ENCODE measurements around the gene RNF8.

RNF8 gene

GRCh38 chr6:37388578-37388977 is 34.8 kb downstream of the RNF8 start:
- H3K4me1 ChIP-seq (ENCODE audit: control insufficient read depth in 1 of 2, insufficient read depth in 1 of 2, low read depth in 1 of 2, low read length in 1 of 2): no peaks in the 10 kb centered on the region
- no peak overlapping the region for H3K27ac ChIP-seq
- H3K36me3 ChIP-seq: peaks cover 36% of the 10 kb centered on the region
- H3K4me3 ChIP-seq (ENCODE audit: low read depth in 1 of 2, low read length in 1 of 2): no peak overlapping the region
- no peak for TF ChIP-seq CTCF (IDR thresholded peaks at IDR 0.05)
- H3K27me3 ChIP-seq: no peaks in the 10 kb centered on the region
- no peaks in the 10 kb centered on the region for H3K9me3 ChIP-seq

- TF ChIP-seq CTCF (IDR thresholded peaks at IDR 0.05): no peak
- no peaks in the 10 kb centered on the region for H3K9me3 ChIP-seq
- peaks cover 30% of the 10 kb centered on the region for H3K36me3 ChIP-seq
Observed at GRCh38 chr6:37389857-37390256, 36.1 kb downstream of the RNF8 start.

GRCh38 chr6:37391120-37391519 is 37.3 kb downstream of the RNF8 start:
- no peaks in the 10 kb centered on the region for H3K4me1 ChIP-seq (ENCODE audit: control insufficient read depth in 1 of 2, insufficient read depth in 1 of 2, low read depth in 1 of 2, low read length in 1 of 2)
- H3K27me3 ChIP-seq: no peaks in the 10 kb centered on the region
- H3K27ac ChIP-seq: no peak overlapping the region
- no peak for TF ChIP-seq CTCF (IDR thresholded peaks at IDR 0.05)
- H3K4me3 ChIP-seq (ENCODE audit: low read depth in 1 of 2, low read length in 1 of 2): no peak overlapping the region
- no peaks in the 10 kb centered on the region for H3K9me3 ChIP-seq
- peaks cover 30% of the 10 kb centered on the region for H3K36me3 ChIP-seq

More at GRCh38 chr6:37389857-37390256, 36.1 kb downstream of the RNF8 start:
- Histone ChIP-seq H3K4me1 (ENCODE audit: control insufficient read depth in 1 of 2, insufficient read depth in 1 of 2, low read depth in 1 of 2, low read length in 1 of 2) (no peaks in the 10 kb centered on the region), H3K27ac (no peak overlapping the region), H3K27me3 (no peaks in the 10 kb centered on the region), H3K4me3 (ENCODE audit: low read depth in 1 of 2, low read length in 1 of 2) (no peak overlapping the region)

- Histone ChIP-seq H3K27me3 (no peaks in the 10 kb centered on the region), H3K4me3 (ENCODE audit: low read depth in 1 of 2, low read length in 1 of 2) (no peak overlapping the region), H3K9me3 (no peaks in the 10 kb centered on the region), H3K4me1 (ENCODE audit: control insufficient read depth in 1 of 2, insufficient read depth in 1 of 2, low read depth in 1 of 2, low read length in 1 of 2) (peaks cover 3 to 7% of the 10 kb centered on the region in 2 experiments), H3K36me3 (peaks cover 29% of the 10 kb centered on the region), H3K27ac (no peak overlapping the region)
- TF ChIP-seq CTCF (IDR thresholded peaks at IDR 0.05): no peak
Observed at GRCh38 chr6:37392821-37393220, 39.0 kb downstream of the RNF8 start.

GRCh38 chr6:37393381-37393929 is 39.7 kb downstream of the RNF8 start:
- peaks cover 26% of the 10 kb centered on the region for H3K36me3 ChIP-seq
- H3K27me3 ChIP-seq: no peaks in the 10 kb centered on the region
- peaks cover 9 to 13% of the 10 kb centered on the region in 2 experiments for H3K4me1 ChIP-seq (ENCODE audit: control insufficient read depth in 1 of 2, insufficient read depth in 1 of 2, low read depth in 1 of 2, low read length in 1 of 2)
- no peak for TF ChIP-seq CTCF (IDR thresholded peaks at IDR 0.05)
- H3K27ac ChIP-seq: no peak overlapping the region
- H3K4me3 ChIP-seq (ENCODE audit: low read depth in 1 of 2, low read length in 1 of 2): no peak overlapping the region
- no peaks in the 10 kb centered on the region for H3K9me3 ChIP-seq
